Neural progenitor cell (in vitro differentiated cells): Measurements from ENCODE around the gene LIN7C. TPM values are rescaled to one million over a fixed set of nuclear protein-coding genes. Genes with fewer than 3 reads are reported as not detected.

Source experiments
- DNase-seq: peaks from one replicate; pipeline ENCODE4 v3.0.0-alpha.2; 2016; ENCODE audit warnings: low spot score
- H2AFZ ChIP-seq: fragments of 200-600 bp; sonication (generic); replicated peaks from 2 replicates; pipeline ENCODE4 v1.6.1; 2016; ENCODE audit warnings: antibody characterized with exemption
- H3F3A ChIP-seq: fragments of 200-600 bp; sonication (generic); 2 replicates; pipeline ENCODE4 v1.6.1; 2016; ENCODE audit warnings: antibody characterized with exemption, low read depth
- H3K27ac ChIP-seq: fragments of 200-600 bp; sonication (generic); 2 replicates; pipeline ENCODE4 v1.5.1; 2016; ENCODE audit warnings: mild to moderate bottlenecking
- H3K27me3 ChIP-seq: fragments of 200-600 bp; sonication (generic); 2 replicates; pipeline ENCODE4 v1.6.1; 2016; ENCODE audit warnings: mild to moderate bottlenecking, moderate library complexity
- H3K36me3 ChIP-seq: fragments of 200-600 bp; sonication (generic); 2 replicates; pipeline ENCODE4 v1.5.1; 2016
- H3K4me1 ChIP-seq: fragments of 200-600 bp; sonication (generic); 2 replicates; pipeline ENCODE4 v1.6.1; 2016; ENCODE audit warnings: mixed run types
- H3K4me2 ChIP-seq: fragments of 200-600 bp; sonication (generic); 2 replicates; pipeline ENCODE4 v1.6.1; 2016
- H3K4me3 ChIP-seq: fragments of 200-600 bp; sonication (generic); 2 replicates; pipeline ENCODE4 v1.5.1; 2016
- H3K79me2 ChIP-seq: fragments of 200-600 bp; sonication (generic); 2 replicates; pipeline ENCODE4 v1.6.1; 2016; ENCODE audit warnings: low read depth
- H3K9ac ChIP-seq: fragments of 200-600 bp; sonication (generic); 2 replicates; pipeline ENCODE4 v1.6.1; 2016
- H3K9me3 ChIP-seq: fragments of 200-600 bp; sonication (generic); 2 replicates; pipeline ENCODE4 v1.5.1; 2016; ENCODE audit warnings: low read depth
- H4K20me1 ChIP-seq: fragments of 200-600 bp; sonication (generic); 2 replicates; pipeline ENCODE4 v1.6.1; 2016; ENCODE audit warnings: low read depth
- H3K27ac Mint-ChIP-seq: 3 replicates; pipeline ENCODE4 v1.8.0; 2021; ENCODE audit warnings: mixed read lengths
- H3K27me3 Mint-ChIP-seq: 2 replicates; pipeline ENCODE4 v1.8.0; 2022; ENCODE audit warnings: low read depth, mild to moderate bottlenecking, inconsistent platforms, moderate library complexity, mixed read lengths; ENCODE audit not compliant: insufficient read depth
- H3K36me3 Mint-ChIP-seq: 3 replicates; pipeline ENCODE4 v1.8.0; 2021; ENCODE audit warnings: mixed read lengths
- H3K4me1 Mint-ChIP-seq: 3 replicates; pipeline ENCODE4 v1.8.0; 2021; ENCODE audit warnings: mixed read lengths
- H3K4me3 Mint-ChIP-seq: 3 replicates; pipeline ENCODE4 v1.8.0; 2021; ENCODE audit warnings: mild to moderate bottlenecking, moderate library complexity, mixed read lengths
- H3K9me3 Mint-ChIP-seq: 3 replicates; pipeline ENCODE4 v1.8.0; 2020; ENCODE audit warnings: mixed read lengths
- EZH2 ChIP-seq: fragments of 200-600 bp; sonication (generic); IDR thresholded peaks from 2 replicates; pipeline ENCODE4 v1.6.1; 2017; ENCODE audit warnings: antibody characterized with exemption, mild to moderate bottlenecking, moderate library complexity
- EZH2phosphoT487 ChIP-seq: fragments of 200-600 bp; sonication (generic); IDR thresholded peaks from 2 replicates; pipeline ENCODE4 v1.6.1; 2017; ENCODE audit warnings: antibody characterized with exemption
- total RNA-seq: library from RNA; depleted of rRNA; stranded (reverse); fragments of >200 nt; gene quantifications from 2 replicates; pipeline ENCODE4 v1.2.3, GENCODE V29; 2015; ENCODE audit warnings: low replicate concordance
- TF ChIP-seq, protein P1 (sequence below): fragments of 200-600 bp; sonication (generic); IDR thresholded peaks from 2 replicates; pipeline ENCODE4 v1.5.1; 2017; ENCODE audit warnings: antibody characterized with exemption, mild to moderate bottlenecking

LIN7C gene
- total RNA-seq, 1 donor from 2014 or later: 82.1 TPM

- peaks cover 12% of the 10 kb centered on the region for H3K4me1 Mint-ChIP-seq
- H3K27me3 ChIP-seq: no peaks in the 10 kb centered on the region
- peaks cover 36% of the 10 kb centered on the region for H3K36me3 ChIP-seq
- H3K9me3 Mint-ChIP-seq: no peaks in the 10 kb centered on the region
- TF ChIP-seq, protein P1, sequence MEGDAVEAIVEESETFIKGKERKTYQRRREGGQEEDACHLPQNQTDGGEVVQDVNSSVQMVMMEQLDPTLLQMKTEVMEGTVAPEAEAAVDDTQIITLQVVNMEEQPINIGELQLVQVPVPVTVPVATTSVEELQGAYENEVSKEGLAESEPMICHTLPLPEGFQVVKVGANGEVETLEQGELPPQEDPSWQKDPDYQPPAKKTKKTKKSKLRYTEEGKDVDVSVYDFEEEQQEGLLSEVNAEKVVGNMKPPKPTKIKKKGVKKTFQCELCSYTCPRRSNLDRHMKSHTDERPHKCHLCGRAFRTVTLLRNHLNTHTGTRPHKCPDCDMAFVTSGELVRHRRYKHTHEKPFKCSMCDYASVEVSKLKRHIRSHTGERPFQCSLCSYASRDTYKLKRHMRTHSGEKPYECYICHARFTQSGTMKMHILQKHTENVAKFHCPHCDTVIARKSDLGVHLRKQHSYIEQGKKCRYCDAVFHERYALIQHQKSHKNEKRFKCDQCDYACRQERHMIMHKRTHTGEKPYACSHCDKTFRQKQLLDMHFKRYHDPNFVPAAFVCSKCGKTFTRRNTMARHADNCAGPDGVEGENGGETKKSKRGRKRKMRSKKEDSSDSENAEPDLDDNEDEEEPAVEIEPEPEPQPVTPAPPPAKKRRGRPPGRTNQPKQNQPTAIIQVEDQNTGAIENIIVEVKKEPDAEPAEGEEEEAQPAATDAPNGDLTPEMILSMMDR: no peak
- TF ChIP-seq EZH2phosphoT487: no peak
- no peak for TF ChIP-seq EZH2
- H3K4me3 Mint-ChIP-seq: no peak overlapping the region
- H3K4me3 ChIP-seq: no peak overlapping the region
- H4K20me1 ChIP-seq: peaks cover 30% of the 10 kb centered on the region
- no peak overlapping the region for H3K27ac ChIP-seq
- peaks cover 7% of the 10 kb centered on the region for H3K4me1 ChIP-seq
- DNase-seq: no peak
- peaks cover 2% of the 10 kb centered on the region for H3K27me3 Mint-ChIP-seq
- H2AFZ ChIP-seq: no peak overlapping the region
- H3F3A ChIP-seq: peaks cover 44% of the 10 kb centered on the region
- no peak overlapping the region for H3K27ac Mint-ChIP-seq
- H3K4me2 ChIP-seq: no peak overlapping the region
- peaks cover 67% of the 10 kb centered on the region for H3K79me2 ChIP-seq
- no peak overlapping the region for H3K9ac ChIP-seq
- no peaks in the 10 kb centered on the region for H3K9me3 ChIP-seq
- H3K36me3 Mint-ChIP-seq: peaks cover 8% of the 10 kb centered on the region
Observed at GRCh38 chr11:27501100-27501499, 5.5 kb downstream of the LIN7C start.

- Mint-ChIP-seq H3K36me3 (peaks cover 12% of the 10 kb centered on the region), H3K4me3 (no peak overlapping the region)
- H4K20me1 ChIP-seq: peaks cover 15% of the 10 kb centered on the region
Observed at GRCh38 chr11:27497911-27498310, 8.7 kb downstream of the LIN7C start.

DNA sequence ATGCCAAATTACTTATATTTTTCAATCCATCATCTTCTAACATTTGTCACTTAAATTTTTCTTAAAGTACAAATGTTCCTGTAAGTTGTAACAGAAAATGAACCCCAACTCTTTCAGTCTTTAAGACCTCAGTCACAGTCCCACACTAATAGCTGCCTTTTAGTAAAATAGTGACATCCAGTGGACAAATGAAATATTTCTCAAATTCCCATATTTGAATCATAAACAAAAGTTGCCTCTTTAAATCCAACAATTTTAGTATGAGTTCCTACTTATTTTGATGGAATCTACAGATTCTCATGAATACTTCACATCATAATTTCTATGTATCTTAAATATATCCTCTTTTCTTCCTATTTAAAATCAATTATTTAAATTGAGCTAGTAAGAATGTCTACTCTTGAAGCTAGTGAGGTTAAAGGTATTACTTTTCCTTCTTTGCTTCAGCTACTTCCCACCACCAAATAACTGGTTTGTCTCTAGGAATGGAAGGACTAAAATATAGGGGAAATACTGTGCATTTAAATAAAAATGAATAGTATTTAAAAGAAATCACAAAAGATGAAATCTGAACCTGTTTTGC, 9.2 kb downstream of the LIN7C start:
- Mint-ChIP-seq H3K27ac (no peak overlapping the region), H3K36me3 (peaks cover 12% of the 10 kb centered on the region), H3K27me3 (peaks cover 2% of the 10 kb centered on the region), H3K4me1 (no peaks in the 10 kb centered on the region), H3K9me3 (no peaks in the 10 kb centered on the region), H3K4me3 (no peak overlapping the region)
- H3K4me2 ChIP-seq: no peak overlapping the region
- H3K9me3 ChIP-seq: no peaks in the 10 kb centered on the region
- no peaks in the 10 kb centered on the region for H3K27me3 ChIP-seq
- H3K27ac ChIP-seq: no peak overlapping the region
- H3K4me3 ChIP-seq: no peak overlapping the region
- H3K4me1 ChIP-seq: no peaks in the 10 kb centered on the region
- TF ChIP-seq EZH2 (no peak), EZH2phosphoT487 (no peak)
- TF ChIP-seq, protein P1: peak; percentile 55
- peaks cover 13% of the 10 kb centered on the region for H4K20me1 ChIP-seq
- H3F3A ChIP-seq: peaks cover 44% of the 10 kb centered on the region
- H3K79me2 ChIP-seq: peaks cover 40% of the 10 kb centered on the region
- H2AFZ ChIP-seq: no peak overlapping the region
- H3K36me3 ChIP-seq: peaks cover 46% of the 10 kb centered on the region
- DNase-seq: no peak
- H3K9ac ChIP-seq: no peak overlapping the region

More at GRCh38 chr11:27497911-27498310, 8.7 kb downstream of the LIN7C start:
- H3K9me3 ChIP-seq: no peaks in the 10 kb centered on the region
- Mint-ChIP-seq H3K9me3 (no peaks in the 10 kb centered on the region), H3K27me3 (peaks cover 2% of the 10 kb centered on the region), H3K27ac (no peak overlapping the region), H3K4me1 (no peaks in the 10 kb centered on the region)
- no peak overlapping the region for H3K4me3 ChIP-seq
- H3K9ac ChIP-seq: no peak overlapping the region
- no peak overlapping the region for H3K27ac ChIP-seq
- H3F3A ChIP-seq: peaks cover 44% of the 10 kb centered on the region
- peaks cover 46% of the 10 kb centered on the region for H3K36me3 ChIP-seq
- H3K27me3 ChIP-seq: no peaks in the 10 kb centered on the region
- no peaks in the 10 kb centered on the region for H3K4me1 ChIP-seq
- TF ChIP-seq EZH2 (no peak), EZH2phosphoT487 (no peak)
- TF ChIP-seq, protein P1: no peak
- H3K4me2 ChIP-seq: no peak overlapping the region
- no peak for DNase-seq
- H3K79me2 ChIP-seq: peaks cover 45% of the 10 kb centered on the region
- no peak overlapping the region for H2AFZ ChIP-seq
